ENCODE results near the gene SYTL3.

The SYTL3 gene

DNA sequence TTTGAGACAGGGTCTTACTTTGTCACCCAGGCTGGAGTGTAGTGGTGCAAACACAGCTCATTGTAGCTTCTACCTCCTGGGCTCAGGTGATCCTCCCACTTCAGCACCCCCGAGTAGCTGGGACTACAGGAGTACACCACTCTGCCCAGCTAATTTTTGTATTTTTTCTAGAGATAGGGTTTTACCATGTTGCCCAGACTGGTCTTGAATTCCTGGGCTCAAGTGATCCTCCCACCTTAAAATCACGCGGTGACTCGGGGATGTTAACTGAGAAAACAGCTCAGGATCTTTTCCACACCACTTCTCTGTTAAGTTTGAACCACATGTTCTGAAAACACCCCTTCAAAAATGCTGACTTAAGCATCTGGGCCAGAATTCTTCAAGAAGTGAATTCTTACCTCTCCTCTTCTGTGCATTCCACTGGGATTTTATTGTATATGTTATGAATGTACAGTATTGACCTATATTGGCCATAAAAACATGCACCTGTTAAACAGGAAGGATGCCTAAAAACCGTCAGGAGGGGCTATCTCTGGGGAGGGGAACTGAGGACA lies 72.4 kb downstream of the SYTL3 start:
- DNase-seq (ENCODE audit: low spot score) = no peak

DNA sequence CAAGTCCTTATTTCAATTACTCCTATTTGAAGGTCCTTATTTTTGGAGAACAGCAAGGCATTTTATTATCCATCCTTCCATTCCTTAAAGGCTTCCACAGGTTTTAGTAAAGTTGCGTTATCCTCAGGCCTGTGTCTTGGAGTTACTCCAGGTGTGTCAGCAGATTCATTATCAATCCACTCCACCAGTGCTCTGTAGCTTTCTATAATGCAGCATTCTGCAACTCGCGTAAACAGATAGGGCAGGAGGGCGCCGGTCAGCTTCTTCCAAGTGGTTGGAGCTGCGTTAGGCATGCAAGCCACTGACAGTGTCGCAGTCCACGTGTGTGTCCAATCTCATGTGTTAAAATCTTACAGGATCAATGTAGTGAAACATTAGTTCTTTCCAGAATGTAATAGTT lies 75.8 kb downstream of the SYTL3 start:
- no peak for DNase-seq (ENCODE audit: low spot score)

DNA sequence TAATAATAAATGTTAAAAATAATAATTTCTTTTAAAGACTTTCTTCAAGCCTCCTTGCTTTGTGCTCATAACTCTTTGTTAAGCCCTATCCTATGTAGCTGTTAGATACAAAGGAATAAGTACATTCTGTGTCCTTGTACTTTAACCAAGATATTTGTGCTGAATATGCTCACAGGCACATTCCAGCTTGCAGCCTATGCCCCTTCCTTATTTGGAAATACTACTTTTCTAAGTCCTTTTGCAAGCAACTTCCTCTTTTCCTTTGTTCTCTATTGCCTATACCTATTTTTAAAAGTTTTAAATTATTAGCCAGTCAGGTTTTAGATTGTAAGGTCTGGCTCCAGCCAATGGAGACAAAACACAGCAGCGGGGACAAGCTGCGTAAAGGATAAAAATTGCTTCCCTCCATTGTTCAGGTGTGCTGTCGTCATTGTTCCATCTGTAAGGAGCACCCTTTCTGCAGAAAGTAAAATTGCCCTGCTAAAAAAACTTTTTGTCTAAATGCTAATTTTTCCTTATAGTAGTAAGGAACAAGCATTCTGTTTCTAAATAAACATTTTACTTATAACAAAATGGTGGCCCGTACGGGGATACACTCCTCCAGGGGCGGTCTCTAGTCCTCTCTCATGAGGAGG lies 80.2 kb downstream of the SYTL3 start:
- DNase-seq (ENCODE audit: low spot score) = no peak

DNA sequence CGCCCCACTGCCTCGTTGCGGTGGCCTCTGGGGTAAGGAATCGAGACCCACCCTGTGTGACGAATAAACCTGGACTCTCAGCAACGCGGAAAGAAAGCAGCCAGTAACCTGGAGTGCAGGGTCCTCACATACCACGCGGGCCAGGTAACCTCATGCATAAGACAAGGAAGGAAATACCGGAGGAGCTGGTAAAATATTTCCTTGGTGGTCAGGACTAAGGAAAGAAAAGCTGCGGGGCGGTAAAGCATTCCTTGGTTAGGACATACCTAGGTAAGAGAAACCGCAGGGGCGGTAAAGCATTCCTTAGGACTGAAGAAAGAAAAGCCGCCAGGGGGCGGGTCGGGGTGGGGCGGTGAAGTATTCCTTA lies 80.7 kb downstream of the SYTL3 start:
- DNase-seq (ENCODE audit: low spot score) = no peak

DNA sequence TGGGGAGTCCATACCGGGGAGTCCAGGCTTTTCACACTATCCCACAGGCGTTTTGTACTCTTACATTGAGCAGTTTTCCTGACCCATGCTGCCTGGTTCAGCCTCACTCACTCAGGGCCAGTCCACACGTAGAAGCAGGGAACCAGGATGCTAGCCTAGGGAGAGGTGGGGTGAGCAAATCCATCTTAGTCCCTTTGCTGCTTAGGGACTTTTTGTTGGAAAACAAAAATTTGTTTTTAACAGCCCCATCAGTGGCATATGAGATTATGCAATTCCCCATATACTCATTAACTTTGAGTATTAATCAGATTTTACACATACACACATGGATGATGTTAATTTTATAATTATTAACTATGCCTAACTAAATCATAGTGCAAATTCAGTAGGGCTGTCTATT lies 85.2 kb downstream of the SYTL3 start:
- no peak for DNase-seq (ENCODE audit: low spot score)

DNA sequence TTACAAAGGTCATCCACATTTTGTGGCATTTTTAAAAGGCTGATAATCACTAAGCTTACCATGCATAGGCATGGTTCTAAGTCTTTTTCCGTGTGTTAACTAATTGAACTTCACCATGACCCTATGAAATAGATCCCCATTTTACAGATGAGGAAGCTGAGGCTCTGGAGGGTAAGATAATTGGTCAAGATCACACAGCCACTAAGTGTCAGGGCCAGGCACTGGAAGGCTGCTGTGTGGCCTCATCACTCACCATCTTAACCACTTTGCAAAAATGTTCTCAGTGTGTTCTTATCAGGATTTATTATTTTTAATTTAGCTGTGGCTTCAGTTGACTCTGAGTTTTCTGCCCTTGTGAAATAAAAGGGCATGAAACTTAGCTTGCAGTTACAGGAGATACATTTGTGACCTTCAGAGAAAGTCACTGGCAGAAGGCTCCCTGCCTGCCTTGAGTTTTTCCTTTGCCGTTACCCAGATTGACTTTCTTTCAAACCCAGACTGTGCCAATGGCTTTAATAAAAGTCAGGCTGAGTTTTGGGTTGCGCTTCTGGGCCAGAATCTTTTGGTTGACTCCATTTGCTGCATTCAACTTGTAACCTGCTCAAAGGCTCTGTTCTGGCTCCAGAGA lies 87.3 kb downstream of the SYTL3 start:
- DNase-seq (ENCODE audit: low spot score) = no peak

DNA sequence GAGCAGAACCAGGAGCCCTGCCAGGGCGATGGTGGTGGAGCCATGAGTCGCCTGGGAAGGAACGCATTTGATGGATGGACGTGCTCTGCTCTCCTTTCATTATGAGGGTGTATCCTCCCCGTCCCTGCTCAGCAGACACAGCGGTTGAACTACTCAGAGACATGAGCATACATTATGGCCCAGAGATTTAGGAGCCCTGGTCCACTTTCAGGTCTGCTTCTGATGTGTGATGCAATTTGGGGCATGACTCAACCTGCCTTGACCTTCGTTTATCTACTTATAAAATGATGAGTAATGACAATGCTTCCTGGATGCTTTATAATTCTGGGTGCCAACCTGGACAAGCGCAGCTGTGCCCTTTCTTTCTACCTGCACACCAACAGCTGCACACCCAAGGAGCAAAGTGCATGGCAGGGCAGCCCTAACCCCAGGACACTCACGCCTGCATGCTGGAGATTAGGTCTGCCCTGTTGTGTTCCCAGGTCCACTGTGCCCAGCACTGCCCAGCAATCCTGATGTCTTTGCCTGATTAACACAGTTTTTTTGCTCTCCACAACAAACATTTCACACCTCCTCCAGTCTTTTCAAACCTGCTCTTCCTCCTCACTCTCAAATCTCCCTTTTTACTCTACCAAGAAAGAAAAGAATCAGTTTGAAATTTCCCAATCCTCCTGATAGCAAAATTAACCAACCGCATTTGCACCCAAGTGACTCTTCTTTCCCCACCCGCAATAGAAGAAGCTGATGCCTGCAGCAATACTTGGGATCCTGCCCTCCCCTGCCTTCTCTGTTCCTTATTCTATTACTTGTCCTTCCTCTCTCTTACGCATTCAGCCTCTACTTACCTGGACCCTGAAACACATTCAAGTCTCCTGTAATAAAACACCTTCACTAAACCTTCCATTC lies 88.1 kb downstream of the SYTL3 start:
- DNase-seq (ENCODE audit: low spot score) = peak; percentile 57

DNA sequence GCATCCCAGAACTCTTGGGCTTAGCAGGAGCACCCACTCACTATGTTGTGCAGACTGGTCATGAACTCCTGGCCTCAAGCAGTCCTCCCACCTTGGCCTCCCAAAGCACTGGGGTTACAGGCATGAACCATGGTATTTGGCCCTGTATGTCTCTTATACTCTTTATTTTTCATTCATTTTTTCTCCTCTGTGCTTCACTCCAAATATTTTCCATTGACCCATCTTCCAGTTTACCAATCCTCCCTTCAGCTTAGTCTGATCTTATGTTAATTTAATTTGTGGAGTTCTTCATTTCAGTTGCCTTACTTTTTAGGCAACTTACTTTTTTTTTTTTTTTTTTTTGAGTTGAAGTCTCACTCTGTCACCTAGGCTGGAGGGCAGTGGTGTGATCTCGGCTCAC lies 89.8 kb downstream of the SYTL3 start:
- DNase-seq (ENCODE audit: low spot score) = no peak

DNA sequence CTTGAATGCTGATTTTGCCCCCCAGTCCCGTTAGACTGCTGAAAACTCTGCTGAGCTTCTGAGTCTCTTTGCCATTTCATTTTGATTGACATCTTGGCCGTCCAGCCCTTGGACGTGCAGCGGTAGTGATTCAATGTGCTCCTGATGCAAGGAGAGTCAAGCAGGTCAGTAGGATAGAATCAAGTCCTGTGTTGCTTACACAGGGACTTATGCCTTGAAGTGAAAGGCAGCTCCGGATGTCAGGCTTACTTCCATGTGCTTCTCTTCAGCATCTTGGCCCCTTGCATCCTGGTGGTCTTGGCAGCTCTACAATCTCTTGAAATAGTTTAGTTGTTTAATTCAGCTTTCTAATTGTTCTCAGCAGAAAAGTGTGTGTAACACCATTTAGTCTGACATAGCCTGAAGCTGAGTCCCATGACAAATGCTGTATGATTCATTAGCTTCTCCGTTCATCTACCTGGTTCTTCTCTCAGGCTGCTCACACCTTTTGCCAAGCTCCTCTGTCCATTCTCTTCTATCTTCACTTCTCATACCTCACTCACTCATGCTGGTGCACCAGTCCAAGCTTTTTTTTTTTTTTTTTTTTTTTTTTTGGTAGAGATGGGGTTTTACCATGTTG lies 93.3 kb downstream of the SYTL3 start:
- no peak for DNase-seq (ENCODE audit: low spot score)

DNA sequence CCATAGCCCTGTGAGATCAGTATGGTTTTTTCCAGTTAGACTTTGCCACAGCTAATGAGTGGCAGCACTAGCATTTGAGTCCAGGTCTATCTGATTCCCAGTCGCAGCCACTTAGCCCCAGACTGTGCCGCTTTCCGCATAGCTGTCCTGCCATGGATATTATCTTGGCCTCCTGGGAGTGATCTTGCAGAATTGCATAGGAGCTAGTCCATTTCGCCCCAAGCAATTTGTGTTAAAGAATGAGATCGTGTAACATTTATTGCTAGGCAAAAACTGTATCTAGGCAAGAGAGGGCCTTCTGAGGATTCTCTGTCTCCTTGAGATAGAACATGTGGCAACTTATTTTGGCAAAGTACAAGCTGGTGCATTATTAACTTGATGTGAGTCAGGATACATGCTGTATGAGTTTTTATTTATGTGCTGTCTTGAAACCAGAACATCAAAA lies 95.2 kb downstream of the SYTL3 start:
- DNase-seq (ENCODE audit: low spot score) = no peak

DNA sequence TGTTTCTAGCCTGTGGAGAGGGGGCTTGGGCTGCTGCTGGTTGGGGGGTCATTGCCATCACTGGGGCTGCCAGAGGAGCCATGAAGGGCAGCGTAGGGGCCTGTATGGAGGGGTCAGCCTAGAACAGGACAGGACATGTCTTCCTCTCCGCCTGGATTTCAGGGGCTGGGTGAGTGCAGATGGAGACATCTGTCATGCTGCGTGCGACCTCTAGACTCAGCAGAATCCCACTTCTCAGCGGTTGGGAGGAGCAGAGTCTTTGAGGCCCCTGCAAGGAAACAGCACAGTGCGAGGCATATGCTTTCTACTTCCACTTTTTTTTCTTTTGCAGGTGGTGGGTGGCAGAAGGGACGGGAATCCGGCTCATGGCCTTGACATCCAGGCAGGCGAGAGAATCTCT lies 101.4 kb downstream of the SYTL3 start:
- no peak for DNase-seq (ENCODE audit: low spot score)

DNA sequence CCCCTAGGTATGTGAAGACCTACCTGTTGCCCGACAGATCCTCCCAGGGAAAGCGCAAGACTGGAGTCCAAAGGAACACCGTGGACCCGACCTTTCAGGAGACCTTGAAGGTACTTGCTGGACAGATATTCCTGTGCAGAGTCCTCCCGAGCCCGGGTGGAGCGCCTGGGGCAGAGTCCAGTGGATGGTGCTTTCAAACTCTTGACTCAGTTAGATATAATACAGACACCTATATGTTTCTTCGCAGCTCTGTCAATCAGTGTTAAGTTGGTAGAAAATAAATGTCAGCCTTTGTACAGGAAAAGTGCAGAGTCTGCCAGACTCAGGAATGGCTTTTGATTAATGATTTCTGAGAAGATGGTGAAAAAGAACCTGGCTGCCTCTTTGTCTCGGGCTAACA lies 102.1 kb downstream of the SYTL3 start:
- DNase-seq (ENCODE audit: low spot score) = no peak

DNA sequence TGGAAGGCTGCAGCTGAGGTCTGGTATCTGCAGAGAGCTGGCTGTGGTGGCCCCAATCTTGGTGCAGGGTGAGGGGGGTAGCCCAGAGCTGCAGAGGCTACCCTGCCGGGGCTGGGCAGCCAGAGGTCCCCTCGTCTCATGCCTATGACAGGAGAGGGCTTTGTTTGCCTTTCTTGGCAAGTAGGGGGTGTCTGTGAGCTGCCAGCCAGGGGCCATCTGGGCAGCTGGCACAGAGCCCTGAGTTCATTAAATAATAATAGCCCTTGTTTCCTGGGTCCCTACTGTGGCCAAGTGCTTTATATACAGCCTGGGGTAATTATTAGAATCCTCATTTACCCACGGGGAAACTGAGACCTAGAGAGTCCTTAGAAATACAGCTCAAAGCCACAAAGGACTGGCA lies 102.8 kb downstream of the SYTL3 start:
- no peak for DNase-seq (ENCODE audit: low spot score)

DNA sequence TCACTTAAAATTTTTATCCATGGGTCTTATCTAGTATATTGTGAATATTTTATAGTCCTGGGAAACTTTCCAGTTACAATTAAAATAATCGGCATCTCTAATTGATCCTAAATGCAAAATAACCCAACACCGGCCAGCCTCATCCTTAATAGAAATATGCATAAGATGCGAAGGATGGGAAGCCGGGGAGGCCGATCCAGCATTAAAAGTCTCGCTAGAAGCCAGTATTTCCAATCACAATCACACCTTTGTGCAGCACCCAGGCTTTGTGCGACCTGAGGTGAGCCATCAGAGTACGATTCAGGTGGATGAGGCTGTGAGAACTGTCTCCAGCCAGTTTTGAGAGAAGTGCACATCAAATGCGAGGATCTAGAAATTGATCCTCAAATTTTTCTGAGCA lies 104.0 kb downstream of the SYTL3 start:
- DNase-seq (ENCODE audit: low spot score) = no peak

DNA sequence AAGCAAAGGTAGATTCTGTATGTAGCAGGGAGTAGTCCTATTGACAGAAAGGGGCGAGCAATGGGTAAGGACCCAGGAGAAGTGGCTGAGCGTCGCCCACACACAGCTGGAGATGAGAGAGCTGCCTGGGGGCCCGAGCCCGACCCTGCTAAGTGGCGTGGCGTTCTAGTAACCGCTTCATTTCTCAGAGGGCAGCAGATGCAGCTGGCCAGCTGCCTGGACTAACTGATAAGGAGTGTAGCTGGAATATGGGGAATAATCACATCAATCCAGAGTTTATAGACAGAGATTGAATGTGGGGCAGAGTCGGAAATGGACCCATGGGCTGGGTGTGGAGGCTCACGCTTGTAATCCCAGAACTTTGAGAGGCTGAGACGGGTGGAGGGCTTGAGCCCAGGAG lies 104.9 kb downstream of the SYTL3 start:
- no peak for DNase-seq (ENCODE audit: low spot score)

DNA sequence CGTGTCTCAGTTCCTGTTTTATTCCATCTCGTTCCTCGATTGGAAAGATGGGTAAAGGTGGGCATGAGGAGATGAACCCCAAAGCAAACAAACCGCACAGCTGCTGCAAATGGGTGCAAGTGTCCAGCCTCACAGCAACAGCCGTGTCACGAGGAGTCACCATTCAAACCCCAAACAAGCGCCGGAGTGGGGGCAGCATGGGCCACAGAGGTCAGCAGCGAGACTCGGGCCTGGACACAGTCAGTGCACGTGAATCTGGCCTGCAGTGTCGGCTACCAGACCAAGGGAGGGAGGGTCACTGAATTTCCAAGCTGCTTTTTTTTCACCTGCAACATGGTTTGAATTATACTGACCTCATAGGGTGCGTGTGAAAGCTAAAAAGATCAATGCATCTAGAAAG lies 105.8 kb downstream of the SYTL3 start:
- no peak for DNase-seq (ENCODE audit: low spot score)

DNA sequence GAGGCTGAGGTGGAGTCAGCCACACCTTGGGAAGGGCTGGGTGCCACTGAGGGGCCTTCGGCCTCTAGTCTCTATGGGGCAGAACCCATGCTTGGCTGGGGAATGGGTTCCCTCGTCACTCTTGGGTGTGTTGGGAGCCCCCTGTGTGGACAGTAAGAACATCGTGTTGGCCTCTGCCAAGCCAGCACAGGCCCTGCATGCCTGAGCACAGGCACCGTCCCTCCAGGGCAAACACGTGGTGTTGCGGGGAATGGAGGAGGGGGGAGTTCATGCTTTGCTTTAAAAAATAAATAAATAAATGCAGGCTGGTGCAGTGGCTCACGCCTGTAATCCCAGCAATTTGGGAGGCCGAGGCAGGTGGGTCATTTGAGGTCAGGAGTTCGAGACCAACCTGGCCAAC lies 106.3 kb downstream of the SYTL3 start:
- no peak for DNase-seq (ENCODE audit: low spot score)

DNA sequence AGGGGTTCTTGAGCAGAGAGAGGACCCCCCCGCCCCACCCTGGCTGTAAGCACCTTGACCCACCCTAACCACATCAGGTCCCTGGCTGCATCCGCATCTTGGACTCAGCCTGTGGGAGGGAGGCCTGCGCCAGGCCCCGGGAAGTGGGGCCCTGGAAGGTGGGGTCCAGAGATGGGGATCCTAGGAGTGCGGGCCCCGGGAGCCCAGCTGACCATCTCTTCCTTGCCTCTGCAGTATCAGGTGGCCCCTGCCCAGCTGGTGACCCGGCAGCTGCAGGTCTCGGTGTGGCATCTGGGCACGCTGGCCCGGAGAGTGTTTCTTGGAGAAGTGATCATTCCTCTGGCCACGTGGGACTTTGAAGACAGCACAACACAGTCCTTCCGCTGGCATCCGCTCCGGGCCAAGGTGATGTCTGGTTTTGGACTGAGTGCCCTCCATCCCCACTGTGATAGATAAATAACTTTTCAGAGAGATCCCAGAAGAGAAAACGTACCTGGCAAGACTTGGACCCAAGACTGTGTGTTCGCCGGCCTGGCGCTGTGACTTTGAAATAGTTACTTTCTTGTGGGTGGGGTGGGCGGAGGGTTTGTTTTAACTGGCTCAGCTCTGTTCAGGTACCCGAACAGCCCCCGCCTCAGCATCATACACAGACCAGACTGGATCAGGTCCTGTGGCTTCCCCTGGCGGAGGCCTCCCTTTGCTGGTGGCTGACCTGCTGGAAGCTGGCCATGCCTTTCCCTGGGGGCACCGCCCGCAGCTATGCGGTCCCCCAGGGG lies 107.3 kb downstream of the SYTL3 start:
- no peak for DNase-seq (ENCODE audit: low spot score)

DNA sequence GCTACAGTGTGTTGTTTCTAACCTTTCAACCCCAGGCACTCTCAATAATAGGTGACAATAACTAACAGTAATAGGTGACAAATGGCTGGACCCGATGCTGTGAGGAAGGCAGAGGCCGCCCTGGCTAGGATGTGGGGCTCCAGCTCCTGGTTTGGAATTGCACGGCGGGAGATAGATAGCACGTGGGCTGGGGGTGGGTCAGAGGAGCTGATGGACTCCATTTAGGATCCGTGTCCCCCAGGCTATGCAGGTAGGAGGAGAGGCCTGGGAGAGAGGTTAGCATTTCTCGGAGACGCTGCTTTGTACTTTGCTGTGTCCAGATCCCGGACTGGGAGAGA lies 107.9 kb downstream of the SYTL3 start:
- DNase-seq (ENCODE audit: low spot score) = no peak

DNA sequence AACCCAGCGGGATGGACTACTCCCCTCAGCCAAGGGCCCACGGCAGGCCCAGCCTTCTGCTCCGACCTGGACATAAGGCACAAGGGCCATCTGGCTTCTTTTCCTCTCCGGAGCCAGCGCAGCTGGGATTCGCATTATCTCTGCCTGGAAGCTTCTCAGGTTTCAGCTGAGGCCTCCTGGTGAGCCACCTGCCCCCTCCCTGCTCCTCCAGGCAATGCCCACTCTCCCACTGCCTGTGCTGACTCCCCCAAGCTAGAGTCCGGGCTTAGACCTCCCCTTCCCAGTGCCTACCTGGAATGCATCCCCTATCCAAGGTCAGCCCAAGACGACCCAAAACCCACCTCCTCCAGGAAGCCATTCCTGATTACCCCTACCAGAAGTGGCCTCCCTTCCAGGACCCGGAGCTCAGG lies 108.6 kb downstream of the SYTL3 start:
- no peak for DNase-seq (ENCODE audit: low spot score)

DNA sequence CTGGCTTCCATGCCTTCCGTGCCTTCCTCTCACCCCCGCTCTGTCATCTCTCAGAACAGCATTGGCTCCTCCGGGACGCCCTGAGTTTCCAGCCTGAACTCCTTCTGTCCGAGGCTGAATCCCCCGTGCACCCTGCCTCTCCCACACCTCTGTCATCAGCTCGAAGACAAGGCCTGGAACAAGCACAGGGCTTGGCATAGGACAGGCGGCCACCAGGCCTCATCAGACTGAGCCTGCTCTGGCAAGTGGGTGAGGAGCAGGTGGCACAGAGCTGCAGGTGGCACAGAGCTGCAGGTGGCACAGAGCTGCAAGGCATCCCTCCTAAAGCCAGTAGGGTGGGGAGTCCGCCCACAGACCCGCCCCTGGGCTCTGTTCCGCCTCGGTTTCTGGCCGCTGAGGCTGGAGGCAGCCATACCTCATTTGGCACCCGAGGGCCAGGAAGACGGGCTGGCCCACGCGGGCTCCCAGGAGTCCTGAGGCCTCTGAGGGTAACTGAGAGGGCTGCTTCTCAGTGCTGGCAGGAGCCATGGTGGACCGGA lies 109.2 kb downstream of the SYTL3 start:
- no peak for DNase-seq (ENCODE audit: low spot score)

Data from RKO (cell line).